GM12865 (cell line): ENCODE results near the gene TMEM63A.

ENCODE experiments used
- DNase-seq: peaks from one replicate; pipeline ENCODE4 v3.0.0; 2010; ENCODE audit warnings: low read depth
- H3K4me3 ChIP-seq: 2 replicates; pipeline ENCODE4 v1.5.1; 2011; ENCODE audit warnings: mild to moderate bottlenecking, low read depth, low read length, control low read depth
- CTCF ChIP-seq: IDR thresholded peaks from 2 replicates; pipeline ENCODE4 v1.5.1; 2011; ENCODE audit warnings: low read length, control low read depth, low read depth, inconsistent platforms; ENCODE audit not compliant: insufficient read depth; ENCODE audit errors: missing control alignments

The TMEM63A gene

GRCh38 chr1:225883616-225884265 lies 1.6 kb upstream of the TMEM63A start:
- H3K4me3 ChIP-seq, result no peak overlapping the region
- no peak for TF ChIP-seq CTCF
- DNase-seq, result no peak

GRCh38 chr1:225882694-225883615 lies 775 bp upstream of the TMEM63A start:
- peak overlapping the region; percentile 82 for H3K4me3 ChIP-seq
- peak; percentile 40 for DNase-seq
- TF ChIP-seq CTCF, result no peak

- TF ChIP-seq CTCF, result no peak
- peak overlapping the region; percentile 82 for H3K4me3 ChIP-seq
- peak; percentile 74 for DNase-seq
Observed at GRCh38 chr1:225881081-225881958, 860 bp downstream of the TMEM63A start.

- DNase-seq, result no peak
- no peak for TF ChIP-seq CTCF
- H3K4me3 ChIP-seq, result no peak overlapping the region
Observed at GRCh38 chr1:225880636-225881035, 1.5 kb downstream of the TMEM63A start.

GRCh38 chr1:225880222-225880588 lies 2.0 kb downstream of the TMEM63A start:
- H3K4me3 ChIP-seq, result no peak overlapping the region
- no peak for DNase-seq
- no peak for TF ChIP-seq CTCF

GRCh38 chr1:225879521-225880221 lies 2.5 kb downstream of the TMEM63A start:
- no peak overlapping the region for H3K4me3 ChIP-seq
- TF ChIP-seq CTCF, result no peak
- no peak for DNase-seq
